ENCODE measurements around the gene FBXL14.

The FBXL14 gene

DNA sequence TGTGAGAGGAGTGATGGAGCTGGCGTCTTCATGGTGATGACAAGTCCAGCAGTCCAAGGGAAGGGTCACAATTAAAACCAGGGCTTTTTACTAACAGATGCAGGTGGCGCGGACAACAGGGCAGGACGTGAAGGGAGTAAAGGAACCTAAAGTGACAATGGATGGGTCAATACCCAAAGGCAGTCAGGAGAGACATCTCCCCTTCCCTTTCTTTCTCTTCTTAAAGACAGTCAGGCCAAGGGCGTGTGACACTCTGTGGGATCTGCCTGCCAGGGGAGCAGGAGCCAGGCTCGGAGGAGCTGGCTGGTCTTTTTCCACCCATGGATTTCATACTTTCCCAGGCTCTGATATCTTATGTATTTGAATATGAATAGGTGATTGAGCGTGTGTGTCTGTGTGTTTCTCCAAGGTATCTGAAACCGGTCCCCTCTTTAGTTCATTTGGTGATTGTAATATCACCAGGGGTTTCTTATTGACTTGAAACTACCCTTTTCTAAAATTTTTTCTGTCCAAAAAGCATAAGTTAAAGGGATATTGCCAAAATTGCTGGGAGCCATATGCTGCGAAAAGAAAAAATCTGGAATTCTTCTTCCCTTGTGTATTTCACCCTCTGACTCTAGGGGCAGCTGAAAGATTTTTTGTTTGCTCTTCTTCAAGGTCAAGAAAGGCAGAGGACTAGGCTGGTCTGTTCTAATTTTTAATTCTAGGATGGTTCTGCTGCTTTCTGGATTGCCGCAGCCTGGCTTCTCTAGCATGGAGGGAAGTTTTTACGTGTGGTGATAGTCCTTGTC, 61.8 kb downstream of the FBXL14 start:
- peak overlapping the region; percentile 55 for H3K4me3 ChIP-seq (ENCODE audit: low read depth, low read length)
- no peak for DNase-seq (ENCODE audit: low read depth)
- TF ChIP-seq, protein P1, sequence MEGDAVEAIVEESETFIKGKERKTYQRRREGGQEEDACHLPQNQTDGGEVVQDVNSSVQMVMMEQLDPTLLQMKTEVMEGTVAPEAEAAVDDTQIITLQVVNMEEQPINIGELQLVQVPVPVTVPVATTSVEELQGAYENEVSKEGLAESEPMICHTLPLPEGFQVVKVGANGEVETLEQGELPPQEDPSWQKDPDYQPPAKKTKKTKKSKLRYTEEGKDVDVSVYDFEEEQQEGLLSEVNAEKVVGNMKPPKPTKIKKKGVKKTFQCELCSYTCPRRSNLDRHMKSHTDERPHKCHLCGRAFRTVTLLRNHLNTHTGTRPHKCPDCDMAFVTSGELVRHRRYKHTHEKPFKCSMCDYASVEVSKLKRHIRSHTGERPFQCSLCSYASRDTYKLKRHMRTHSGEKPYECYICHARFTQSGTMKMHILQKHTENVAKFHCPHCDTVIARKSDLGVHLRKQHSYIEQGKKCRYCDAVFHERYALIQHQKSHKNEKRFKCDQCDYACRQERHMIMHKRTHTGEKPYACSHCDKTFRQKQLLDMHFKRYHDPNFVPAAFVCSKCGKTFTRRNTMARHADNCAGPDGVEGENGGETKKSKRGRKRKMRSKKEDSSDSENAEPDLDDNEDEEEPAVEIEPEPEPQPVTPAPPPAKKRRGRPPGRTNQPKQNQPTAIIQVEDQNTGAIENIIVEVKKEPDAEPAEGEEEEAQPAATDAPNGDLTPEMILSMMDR (IDR thresholded peaks at IDR 0.05; ENCODE audit: low read depth, low read length, missing control alignments) = peak; percentile 14
- in situ Hi-C loops (cut with HindIII; ENCODE audit: low sequenced_read_pairs) = no loop called here

DNA sequence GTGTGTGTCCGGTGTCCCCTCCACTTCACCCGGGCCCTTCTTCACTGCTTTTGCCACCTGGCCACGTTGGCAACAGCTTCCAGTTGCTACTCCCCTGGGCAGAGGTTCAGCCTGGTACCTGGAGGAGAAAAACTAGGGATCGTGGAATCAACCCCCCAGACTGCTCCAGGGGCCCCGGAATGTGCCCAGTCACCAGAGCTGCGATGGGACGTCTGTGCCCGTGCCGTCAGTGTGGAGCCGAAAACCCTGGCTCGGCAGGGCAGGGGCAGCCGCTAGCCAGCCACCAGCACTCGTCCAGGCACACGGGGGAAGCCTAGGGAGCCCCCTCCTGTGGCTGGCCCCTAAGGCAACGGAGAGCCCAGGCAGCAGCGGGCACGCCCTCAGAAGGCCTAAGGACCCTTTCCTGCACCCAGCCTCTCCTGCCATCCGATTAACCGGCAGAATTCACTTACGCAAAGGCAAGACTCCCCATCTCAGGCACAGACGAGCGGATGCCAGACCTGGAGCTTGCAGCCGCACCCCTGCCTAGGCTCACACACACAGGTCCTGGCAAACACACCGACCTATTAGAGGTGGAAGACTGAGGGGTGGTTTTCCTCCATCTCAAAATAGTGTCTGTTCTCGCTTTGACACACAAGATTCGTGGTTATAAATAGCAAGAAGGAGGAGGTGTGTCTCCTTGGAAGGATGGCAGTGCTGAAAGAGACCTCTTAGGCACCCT, 62.6 kb downstream of the FBXL14 start:
- in situ Hi-C loops (cut with HindIII; ENCODE audit: low sequenced_read_pairs) = no loop called here

DNA sequence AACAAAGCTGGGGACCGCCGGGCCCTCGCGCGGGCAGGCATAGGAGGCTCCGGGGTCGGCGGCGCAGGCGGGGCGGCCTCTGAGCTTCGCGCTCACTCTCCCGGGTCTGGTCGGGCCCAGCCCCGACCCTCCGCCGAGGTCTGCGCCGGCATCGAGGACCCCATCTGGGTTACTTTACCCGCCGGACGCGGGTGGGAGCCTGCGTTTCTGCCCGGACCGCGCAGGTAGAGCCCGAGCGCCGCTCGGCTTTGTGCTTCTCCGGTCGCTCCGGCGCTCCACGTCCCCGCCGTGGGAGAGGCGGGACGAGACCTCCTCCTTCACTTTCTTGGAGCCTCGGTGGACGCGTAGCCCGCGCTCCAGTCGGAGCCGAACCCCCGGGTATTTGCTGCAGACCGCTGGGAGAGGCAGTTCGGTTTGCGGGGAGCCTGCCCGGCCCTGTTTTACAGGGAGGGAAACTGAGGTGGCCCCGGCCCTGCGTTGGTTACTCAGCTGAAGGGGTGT, 63.2 kb downstream of the FBXL14 start:
- peak overlapping the region; percentile 55 for H3K4me3 ChIP-seq (ENCODE audit: low read depth, low read length)
- no peak for DNase-seq (ENCODE audit: low read depth)
- TF ChIP-seq, protein P1 (IDR thresholded peaks at IDR 0.05; ENCODE audit: low read depth, low read length, missing control alignments) = no peak
- in situ Hi-C loops (cut with HindIII; ENCODE audit: low sequenced_read_pairs) = no loop called here

More for the DNA sequence above, 62.6 kb downstream of the FBXL14 start:
- TF ChIP-seq, protein P1 (IDR thresholded peaks at IDR 0.05; ENCODE audit: low read depth, low read length, missing control alignments) = no peak
- H3K4me3 ChIP-seq (ENCODE audit: low read depth, low read length) = peak overlapping the region; percentile 55
- no peak for DNase-seq (ENCODE audit: low read depth)

DNA sequence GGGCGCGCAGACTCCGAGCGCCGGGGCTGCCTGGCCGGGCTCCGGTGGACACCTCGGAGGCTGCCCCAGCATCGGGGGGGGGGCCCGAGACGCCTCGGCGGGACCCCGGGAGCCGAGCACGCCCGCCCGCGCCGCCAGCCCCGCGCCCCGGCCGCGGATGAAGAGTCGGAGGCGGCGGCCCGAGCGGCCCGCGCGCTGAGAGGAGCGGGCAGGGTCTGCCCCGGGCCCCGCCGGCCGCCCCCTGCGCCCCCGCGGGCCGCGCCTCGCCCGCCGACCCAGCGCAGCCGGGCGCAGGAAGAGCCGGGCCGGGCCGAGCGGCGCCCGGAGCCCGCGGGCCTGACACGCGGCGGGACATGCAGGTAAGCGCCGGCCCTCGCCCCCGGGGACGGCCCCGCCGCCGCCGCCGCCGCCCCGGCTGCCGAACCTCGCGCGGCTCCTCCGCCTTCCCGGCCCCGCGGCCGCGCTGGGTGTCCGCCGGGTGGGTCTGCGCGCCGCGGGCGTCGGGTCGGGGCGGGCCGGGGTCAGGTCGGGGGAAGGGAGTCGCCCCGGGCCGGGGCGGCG, 63.7 kb downstream of the FBXL14 start:
- in situ Hi-C loops (cut with HindIII; ENCODE audit: low sequenced_read_pairs) = no loop called here
- peak overlapping the region; percentile 55 for H3K4me3 ChIP-seq (ENCODE audit: low read depth, low read length)
- TF ChIP-seq, protein P1 (IDR thresholded peaks at IDR 0.05; ENCODE audit: low read depth, low read length, missing control alignments) = no peak
- no peak for DNase-seq (ENCODE audit: low read depth)

DNA sequence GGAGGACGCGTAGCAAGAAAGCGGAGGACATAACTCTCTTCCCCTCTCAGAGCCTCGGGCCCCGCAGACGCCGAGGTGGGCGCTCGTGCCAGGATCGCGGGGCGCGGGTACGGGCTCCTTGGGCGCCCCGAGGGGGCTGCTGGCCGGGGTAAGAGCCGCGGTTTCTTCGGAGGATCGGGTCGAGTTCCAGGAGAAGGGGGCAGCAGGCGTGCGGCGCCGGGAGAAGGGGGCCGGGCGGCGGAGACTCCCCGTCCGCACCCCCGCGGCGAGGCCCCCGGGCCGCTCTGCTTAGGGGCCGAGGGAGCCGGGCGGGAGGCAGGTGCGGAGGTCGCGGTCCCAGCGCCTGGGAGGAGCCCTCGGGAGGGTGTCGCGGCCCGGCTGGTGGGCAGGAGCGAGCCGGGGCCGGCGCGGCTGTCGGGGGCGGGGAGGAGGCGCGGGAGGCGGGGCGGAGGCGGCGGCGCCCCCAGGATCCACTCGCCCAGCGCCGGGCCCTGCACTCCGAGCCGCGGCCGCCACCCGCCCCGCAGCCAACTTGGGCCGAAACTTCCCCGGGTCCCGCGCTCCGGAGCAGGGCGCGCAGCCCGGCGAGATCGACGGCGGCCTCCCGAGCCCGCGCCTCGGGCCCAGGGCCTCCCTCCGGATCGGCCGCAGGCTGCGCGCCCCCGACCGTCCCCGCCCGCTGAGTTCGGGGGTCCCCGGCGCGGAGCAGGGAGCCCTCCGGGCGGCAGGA, 64.4 kb downstream of the FBXL14 start:
- in situ Hi-C loops (cut with HindIII; ENCODE audit: low sequenced_read_pairs) = no loop called here
- H3K4me3 ChIP-seq (ENCODE audit: low read depth, low read length) = peak overlapping the region; percentile 51
- DNase-seq (ENCODE audit: low read depth) = no peak
- TF ChIP-seq, protein P1 (IDR thresholded peaks at IDR 0.05; ENCODE audit: low read depth, low read length, missing control alignments) = no peak
